Measurements from ENCODE around the gene XPO5.

Gene XPO5

DNA sequence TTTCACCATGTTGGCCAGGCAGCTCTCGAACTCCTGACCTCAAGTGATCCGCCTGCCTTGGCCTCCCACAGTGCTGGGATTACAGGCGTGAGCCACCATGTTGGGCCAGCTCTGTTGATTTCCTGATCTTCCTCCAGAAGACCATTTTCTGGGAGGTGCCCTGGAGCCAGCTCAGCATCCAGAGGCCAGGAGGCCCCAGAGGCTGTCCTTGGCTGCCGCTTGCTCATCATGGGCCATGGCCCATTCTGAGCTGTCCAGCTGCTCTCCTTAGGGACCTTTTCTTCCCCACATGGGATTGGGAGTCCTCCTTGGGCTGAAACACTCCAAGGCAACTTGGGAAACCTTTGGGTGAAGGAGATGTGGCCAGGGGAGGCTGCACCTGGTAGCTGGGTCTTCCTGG is 81.1 kb downstream of the XPO5 start:
- DNase-seq = no peak

DNA sequence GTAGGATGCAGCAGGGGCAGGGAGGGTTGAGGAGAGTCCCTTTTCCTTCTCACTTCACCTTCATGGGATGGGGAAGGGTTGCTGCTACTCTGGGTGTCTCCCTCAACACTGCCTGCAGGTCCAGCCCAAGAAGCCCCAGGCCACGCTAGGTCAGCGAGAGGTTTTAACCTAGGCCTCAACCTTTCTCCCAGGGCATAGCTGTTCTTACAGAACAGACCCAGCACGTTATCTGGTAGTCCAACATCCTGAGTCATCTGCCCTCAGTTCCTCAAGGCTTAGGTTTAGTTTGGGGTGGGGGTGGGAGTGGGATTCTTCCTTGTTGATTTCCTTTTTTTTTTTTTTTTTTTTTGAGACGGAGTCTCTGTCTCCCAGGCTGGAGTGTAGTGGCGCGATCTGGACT is 81.5 kb downstream of the XPO5 start:
- no peak for DNase-seq

DNA sequence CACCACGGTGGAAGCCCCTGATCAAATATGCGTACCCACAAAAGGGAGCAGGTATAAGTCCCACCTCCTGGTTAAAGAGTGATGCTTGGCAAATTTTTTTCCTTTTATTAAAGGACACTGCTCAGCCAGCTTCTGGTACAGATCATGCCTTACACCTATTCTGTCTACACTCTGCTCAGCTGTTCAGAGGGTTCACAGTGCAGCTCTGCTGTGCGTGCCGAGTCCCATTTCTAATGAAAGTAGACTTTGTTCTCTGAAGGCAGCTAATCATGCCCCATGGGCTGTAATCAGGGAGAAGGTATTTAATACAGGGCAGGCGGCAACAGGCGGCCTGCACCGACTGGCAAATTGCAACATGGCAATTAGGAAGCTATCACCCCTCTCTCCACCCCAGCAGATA is 82.0 kb downstream of the XPO5 start:
- no peak for DNase-seq

DNA sequence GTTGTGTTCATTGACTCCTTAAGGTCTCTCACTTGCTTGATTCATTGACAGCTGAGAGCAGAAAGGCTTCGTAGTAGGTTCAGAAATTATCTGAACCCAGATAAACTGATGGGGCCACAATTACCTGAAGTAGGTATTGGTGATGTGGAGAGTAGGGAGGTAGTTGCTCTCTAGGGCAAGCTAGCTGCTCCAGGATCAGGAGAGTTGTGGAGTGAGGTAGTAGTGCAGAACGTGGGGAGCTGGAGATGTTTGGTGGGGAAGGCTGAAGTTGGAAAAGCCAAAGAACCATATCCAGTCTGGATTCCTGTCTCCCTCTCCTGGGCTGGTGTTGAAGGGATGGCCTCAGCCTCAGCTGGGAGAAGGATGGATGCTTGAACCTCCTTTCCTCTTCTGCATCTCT is 82.6 kb downstream of the XPO5 start:
- DNase-seq = no peak

DNA sequence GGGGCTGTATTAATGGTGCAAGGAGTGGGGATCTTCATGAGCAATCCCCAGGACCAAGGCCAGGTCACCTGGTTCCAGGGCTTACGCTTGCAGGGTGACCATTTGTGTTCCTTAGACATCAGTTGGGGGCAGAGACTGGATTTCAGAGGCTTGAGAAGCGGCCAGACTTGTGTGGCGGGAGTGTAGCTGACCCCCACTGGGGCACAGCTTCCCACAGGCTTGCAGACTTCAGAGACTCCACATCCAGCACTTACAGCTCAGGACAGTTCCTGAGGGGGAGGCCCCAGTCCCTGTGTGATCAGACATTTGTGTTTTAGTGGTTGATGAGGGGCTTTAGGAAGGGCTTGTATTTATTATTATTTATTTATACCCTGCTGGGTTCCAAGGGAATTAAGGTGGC is 83.2 kb downstream of the XPO5 start:
- DNase-seq = no peak

DNA sequence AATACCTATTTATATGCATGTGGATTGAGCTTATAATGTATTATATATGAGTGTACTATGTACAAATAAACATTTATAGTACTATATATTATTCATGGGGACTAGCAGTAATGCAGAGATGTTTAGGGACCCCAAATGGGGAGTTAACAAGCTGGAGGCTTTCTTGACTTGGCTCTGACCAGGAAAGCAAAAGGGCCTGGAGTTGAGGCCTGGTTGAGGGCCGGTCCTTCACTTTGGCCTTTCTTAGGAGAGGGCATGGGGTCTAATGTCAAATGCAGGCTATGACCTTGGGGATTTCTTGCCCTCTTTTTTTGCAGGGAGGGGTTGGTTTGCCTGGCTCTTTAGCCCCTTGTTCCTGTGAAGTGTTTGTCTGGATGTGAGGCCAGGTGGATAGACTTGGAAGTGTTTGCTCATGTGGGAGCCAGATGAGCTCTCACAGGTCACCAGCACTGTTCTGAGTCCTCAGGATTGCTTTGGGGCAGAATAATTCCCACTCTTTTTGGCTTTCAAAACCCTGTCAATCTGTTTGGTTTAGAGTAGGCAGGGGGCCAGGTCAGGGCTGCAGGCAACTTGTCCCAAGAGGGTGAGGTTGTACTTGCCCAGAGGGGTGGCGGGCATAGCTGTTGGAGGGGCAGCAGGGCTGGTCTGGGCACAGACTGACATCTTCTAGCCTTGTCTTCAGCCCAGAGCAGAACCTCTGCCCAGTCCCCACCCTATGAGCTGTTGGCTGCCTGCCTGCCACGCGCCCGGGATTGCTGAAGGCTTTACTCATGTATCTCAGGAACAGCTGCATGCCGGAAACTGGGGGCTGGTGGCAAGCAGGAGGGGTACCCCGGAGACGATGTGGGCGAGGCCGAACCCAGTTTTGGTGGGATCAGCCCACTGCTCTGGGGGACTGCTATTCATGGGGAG is 83.8 kb downstream of the XPO5 start:
- no peak for DNase-seq

DNA sequence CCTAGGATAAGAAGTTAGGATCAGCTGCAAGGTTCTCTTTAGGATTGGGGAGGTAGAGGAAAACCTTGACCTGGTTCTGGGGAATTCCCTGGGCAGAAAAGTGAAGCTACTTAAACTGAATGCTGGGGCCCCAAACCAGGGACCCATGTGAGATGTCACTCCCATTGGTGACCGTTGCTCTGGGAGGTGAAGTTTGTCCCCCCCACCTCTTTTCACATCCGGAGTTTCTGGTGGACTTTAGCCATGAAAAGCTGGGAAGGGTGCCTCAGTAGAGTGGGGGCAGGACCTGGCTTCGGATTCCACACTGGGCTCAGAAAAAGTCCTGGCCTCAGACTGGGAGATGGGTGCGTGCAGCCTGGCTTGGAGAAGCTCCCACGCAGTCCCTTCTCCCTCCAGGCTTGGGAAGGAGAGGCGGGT is 85.3 kb downstream of the XPO5 start:
- no peak for DNase-seq

DNA sequence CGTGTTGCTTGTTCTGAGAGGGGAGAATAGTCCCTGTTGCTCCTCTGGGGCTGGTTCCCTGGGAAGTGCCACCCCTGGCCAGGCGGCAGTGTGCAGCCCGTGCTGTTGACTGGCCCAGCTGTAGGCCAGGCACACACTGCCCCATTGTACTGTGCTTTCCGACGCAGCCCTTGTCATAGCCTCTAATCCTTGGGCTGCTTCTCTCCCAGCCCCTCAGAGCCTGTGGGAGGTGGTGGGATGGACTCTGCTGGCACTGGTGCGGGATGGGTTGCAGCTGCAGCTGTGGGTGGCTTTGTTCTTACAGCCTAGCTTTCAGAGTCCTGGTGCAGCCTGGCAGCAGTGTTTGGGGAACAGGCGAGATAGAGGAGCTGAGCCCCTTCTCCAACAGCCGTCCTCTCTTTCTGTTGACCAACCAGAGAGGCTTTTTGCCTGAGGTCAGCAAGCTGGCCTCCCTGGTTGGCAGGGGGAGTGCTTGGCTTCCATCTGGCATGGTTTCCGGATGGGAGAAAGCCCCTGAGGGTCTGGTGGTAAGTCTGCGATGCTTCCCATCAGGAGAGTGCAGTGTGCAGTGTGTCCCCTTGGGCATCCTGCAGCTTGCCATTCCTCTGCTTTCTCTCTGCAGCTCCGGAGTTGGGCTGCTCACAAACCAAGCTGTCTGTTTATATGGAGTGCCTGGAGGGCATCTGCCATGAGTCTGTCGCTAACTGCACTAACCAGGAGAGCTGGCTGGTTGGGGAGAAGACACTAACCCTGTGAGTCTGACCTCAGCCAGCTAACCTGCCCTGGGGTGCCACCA is 86.4 kb downstream of the XPO5 start:
- DNase-seq = no peak

DNA sequence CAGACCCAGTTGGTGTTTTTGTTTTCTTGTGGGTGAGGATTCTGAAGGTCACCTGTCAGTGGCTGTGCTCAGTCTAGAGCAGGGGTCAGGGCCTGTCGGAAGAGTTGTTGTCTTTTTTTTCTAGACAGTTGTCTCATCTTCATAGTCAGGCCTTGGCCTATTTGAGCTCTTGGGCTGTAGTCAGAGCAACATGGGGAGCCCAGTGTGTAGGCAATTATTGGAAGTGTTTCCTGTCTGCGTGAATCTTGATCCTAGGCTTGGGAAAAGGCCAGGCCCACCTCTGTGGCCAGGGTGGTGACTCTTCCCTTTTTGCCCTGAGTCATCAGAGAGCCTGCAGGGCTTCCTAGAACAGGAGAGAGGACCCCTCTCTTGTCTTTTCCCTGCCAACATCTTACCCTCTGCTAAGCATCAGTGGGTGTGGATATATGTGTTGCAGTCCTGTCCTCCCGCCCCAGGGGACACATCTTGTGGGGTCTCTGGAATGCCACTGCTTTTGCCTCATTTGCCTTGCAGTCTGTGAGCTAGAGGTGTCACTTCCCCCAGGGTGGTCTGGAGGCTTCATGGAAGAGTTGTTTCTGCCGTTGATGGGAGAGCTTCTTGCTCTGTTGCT is 87.1 kb downstream of the XPO5 start:
- DNase-seq = no peak

DNA sequence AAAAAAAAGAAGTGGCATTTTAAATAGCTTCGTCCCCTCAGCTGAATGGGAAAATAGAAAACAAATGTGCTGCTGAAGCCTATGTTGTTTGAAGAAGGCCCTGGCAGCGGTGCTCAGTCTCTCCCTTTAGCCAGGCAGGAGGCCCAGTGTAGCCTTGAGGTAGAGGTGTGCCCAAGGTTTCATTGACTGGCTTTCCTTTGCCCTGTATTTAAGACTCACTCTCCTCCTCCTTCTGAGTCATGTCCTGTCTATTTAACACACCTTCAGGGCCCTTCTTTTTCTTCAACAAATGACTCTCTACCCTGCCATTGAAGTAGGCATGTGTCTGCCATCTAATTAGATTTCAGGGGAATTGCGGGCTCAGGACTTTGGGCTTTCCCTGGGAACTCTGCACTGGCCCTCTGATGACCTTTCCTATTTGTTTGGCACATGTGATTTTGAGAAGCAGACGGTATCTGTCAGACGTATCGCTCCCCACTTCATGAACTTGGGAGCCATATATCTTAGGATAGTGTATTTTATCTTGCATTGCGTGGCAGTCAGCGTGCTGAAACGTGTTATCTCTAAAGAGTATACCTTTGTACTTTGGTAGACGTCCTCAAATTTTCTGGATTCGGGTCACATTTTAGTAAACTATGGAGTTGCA is 94.1 kb downstream of the XPO5 start:
- DNase-seq = no peak

DNA sequence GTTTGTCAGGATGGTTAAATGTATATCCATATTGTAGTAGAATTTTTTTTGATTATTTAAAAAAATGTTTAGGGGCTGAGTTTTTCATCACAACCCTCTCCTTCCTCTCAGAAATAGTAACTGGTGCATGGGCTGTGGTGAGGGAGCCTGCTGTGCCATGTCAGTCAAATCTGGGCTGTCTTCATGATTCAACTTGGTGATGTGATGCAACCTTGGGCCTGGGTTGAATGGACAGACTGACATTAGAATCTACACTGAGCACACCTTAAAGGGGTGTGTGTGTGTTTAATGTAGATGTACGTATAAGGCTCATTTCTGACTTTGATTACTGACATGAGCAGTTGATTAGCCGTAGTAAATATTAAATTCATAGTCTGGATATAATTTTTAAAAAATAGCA is 94.8 kb downstream of the XPO5 start:
- DNase-seq = no peak

DNA sequence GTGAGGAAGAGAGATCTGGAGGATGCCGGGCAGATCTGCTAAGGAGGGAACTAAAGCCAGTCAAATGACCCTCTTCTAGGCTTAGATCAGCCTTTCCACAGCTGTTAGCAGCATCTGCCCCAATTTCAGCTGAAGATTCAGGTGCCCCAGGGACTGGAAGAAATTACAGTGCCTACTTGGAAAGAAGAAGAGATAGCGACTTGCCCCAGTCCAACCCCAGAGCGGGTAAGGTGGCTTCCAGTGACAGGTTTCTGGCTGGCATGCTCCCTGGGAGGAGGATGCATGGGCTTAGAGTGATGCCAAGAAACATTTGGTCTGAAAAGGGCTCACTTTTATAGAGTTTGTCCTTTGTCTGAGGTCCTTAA is 97.8 kb downstream of the XPO5 start:
- no peak for DNase-seq

DNA sequence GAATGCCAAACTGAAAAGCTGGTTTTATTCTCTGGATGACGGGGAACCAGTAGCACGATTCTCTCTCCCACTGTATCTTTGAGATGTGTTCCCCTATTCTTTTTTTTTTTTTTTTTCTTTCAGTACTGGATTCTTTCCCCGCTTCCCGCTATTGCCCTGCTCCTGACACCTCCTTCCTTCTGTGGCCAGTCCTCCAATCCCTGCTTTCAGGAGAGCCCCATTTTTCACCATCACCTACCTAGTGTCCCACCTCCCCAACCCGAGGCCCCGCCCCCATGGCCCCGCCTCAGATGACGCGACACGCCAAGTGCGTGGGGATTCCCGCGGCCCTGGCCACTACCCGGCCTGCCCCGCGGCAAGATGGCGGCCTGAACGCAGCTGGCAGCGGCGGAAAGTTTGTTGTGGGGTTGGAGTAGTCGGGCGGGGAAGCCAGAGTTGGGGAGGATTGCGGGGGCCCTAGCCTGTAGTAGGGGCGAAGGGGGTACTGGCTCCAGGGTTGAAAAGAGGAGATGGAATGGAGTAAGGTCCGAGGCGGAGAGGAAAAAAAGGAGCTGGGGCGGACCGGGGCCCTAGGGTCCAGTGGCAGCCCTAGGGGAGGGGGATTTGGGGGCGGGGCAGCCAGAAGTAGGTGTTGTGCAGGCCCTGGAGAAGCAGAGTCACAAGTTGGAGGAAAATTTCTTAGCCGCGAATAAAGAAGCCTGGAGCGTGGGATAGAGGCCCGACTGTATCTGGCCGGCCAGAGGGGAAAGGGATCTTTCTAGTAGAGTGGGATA is 98.4 kb downstream of the XPO5 start, which contains the start of gene TJAP1:
Gene TJAP1, plus strand, starts transcription at position 336 of the 773 bp plus-strand sequence. CDS start 21,432 bp downstream, outside the sequence.
- peak; percentile 93 for DNase-seq

DNA sequence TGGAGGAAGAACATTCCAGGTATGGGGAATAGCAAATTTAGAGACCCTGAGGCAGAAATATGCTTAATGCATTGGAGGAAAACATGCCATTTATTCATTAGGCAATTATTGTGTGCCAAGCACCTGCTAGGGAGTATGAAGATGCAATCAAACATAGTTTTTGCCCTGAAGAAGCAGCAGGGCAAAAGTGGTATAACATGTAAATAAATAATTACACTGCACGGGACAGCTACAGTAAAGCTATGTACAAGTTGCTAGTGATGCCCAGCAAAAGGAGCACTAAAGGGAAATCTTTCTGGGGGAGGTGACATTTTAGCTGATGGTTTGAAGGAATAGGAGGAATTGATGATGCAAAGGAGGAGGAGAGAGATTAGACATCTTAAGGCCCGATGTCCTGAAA is 99.1 kb downstream of the XPO5 start:
- no peak for DNase-seq

DNA sequence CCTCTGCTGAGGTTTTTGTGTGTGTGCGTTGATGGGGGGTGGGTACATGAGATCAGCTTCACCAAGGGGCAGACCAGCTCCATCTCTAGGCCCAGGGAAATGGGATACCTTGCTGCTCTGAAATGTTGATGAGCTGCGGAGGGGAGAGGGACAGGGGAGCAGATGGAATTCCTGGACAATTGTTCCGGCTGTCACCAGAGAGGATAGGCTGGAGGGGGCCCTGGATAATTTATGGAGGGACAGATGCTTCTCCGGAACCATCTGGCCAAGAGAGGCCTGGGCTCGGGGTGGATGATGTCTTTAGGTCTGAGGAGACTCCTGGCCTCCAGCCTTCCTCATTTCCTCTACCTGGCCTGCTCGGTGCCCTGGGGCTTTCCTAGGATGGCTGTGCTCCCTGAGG is 100.3 kb downstream of the XPO5 start:
- DNase-seq = no peak

DNA sequence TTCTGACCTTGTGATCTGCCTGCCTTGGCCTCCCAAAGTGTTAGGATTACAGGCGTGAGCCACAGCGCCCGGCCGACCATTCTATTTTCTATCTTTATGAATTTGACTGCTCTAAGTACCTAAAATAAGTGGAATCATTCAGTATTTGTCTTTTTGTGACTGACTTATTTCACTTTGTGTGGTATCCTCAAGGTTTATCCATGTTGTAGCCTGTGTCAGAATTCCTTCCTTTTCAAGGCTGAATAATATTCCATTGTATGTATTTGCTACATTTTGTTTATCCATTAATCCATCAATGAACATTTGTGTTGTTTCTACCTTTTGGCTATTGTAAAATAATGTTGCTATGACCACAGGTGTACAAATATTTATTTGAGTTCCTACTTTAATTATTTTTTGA is 103.3 kb downstream of the XPO5 start:
- DNase-seq = no peak

All from activated effector memory CD4-positive, alpha-beta T cell treated with Interleukin-2 at 50 U/mL for 16 hours (primary cell).